Spleen (tissue), 7 donors: ENCODE data around the gene RBM17.

ENCODE experiments used
- CTCF ChIP-seq, 11 experiments: fragments of 200-600 bp in 7 of 11; fragments of 450-650 bp in 4 of 11; sonication (generic) in 4 of 11; IDR thresholded peaks in 8 of 11; conservative IDR thresholded peaks in 3 of 11; 1 replicate in 7 of 11; 2 replicates in 4 of 11; pipeline versions ENCODE4 v1.4.0 to v1.8.0; 2016 to 2021; ENCODE audit warnings: antibody characterized with exemption in 11 of 11, inconsistent platforms in 4 of 11, mild to moderate bottlenecking in 1 of 11
- POLR2A ChIP-seq, 3 donors: fragments of 450-650 bp; IDR thresholded peaks; one replicate each; pipeline ENCODE4 v1.5.1; 2017; ENCODE audit warnings: antibody characterized with exemption in 3 of 3, mild to moderate bottlenecking in 1 of 3
- POLR2AphosphoS5 ChIP-seq, 3 donors: sonication (generic); formaldehyde crosslinking; IDR thresholded peaks; one replicate each; pipeline ENCODE4 v1.5.1; 2017; ENCODE audit warnings: antibody characterized with exemption in 3 of 3
- donor health status: DM: no; HTN: no; CAD: no; lungs with moderate emphysema.
- donor health status: DM: no; HTN: no; CAD: no.
- donor health status: DM: no; HTN: no; CAD: no.

GRCh38 chr10:6080417-6080973, 8.3 kb upstream of the RBM17 start:
- TF ChIP-seq CTCF (IDR thresholded peaks at IDR 0.05 in 8 of 11, conservative IDR thresholded peaks at IDR 0.05 in 3 of 11) (no peak), POLR2A (IDR thresholded peaks at IDR 0.05) (no peak), POLR2AphosphoS5 (IDR thresholded peaks at IDR 0.05) (no peak)
